Measurements from ENCODE around the gene FOXP1.

The FOXP1 gene

DNA sequence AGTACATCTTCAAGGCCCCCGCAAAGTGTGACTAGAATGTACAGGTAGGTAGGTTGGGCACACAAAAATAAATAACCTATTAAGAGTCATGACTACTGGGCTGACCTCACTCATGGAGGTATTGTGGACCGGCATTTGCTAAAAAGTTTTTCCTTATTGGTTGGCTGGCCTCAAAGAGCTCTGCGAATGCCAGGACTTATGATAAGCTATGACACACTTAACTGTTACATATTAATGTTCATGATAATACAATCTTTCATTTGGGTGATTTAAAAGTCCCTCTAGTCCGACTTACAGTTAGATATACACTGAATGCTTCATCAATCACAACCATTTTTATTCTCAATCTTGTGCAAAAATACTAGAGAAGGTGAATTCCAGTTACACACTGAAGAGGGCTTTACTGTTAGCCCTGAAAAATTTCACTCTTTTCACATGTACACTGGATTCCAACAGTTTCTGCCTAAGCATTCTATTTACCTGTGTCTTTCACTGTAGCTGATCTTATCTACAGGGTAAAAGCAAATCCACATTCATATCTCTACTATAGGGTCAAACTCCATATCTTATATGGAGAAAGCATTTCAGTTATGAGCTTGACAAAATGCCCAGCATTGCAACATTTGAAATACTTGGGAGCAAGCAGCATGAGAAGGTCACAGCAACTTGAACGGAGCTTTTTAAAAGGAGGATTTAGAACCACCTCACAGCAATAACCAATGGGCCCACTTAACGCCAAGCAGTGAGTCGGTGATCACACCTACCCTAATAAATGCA, 329.1 kb downstream of the FOXP1 start:
- DNase-seq (ENCODE audit: insufficient read length) (no peak), FAIRE-seq (no peak)
- TF ChIP-seq POLR2A (IDR thresholded peaks at IDR 0.05; ENCODE audit: low read depth, low read length) (no peak), TAF1 (IDR thresholded peaks at IDR 0.05; ENCODE audit: borderline replicate concordance, low read depth, low read length) (no peak), POLR2AphosphoS5 (IDR thresholded peaks at IDR 0.05; ENCODE audit: low read depth, low read length) (no peak)

DNA sequence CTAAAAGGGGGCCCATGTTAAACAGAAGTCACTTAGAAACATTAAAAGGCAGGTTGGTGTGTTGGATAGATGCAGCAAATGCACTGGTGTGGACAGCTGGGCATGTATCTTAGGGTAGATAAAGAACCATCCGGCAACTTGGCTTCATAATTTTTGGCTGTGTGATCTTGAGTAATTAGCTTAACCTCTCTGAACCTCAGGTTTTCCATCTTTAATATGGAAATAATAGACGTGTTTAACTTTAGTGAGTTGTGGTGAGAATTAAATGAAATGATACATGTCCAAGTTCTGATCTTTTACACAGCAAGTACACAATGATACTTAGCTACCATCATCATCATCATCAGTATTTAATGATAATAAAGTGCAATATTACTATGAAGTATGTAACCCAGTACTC, 330.4 kb downstream of the FOXP1 start:
- DNase-seq (ENCODE audit: insufficient read length) (no peak), FAIRE-seq (no peak)
- TF ChIP-seq TAF1 (IDR thresholded peaks at IDR 0.05; ENCODE audit: borderline replicate concordance, low read depth, low read length) (no peak), POLR2A (IDR thresholded peaks at IDR 0.05; ENCODE audit: low read depth, low read length) (no peak), POLR2AphosphoS5 (IDR thresholded peaks at IDR 0.05; ENCODE audit: low read depth, low read length) (no peak)

DNA sequence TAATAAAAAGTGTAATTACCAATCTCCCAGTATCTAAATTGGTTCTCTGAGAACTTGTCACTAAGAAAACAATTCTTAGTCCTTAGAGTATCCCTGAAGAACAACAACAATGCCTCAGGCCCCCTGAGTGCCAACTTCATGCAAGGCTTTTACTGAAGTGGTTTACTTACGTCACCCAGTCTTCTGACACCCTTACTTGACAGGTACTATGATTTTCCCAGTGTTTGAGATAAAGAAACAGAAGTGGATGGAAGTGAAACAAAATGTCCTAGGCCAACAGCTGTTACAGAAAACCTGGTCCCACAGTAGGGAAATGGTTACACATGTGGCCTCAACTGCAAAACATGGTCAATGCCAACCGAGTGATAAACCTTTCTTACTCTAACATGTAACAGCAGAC, 331.1 kb downstream of the FOXP1 start:
- DNase-seq (ENCODE audit: insufficient read length): no peak
- FAIRE-seq: no peak
- TF ChIP-seq TAF1 (IDR thresholded peaks at IDR 0.05; ENCODE audit: borderline replicate concordance, low read depth, low read length): no peak
- no peak for TF ChIP-seq POLR2AphosphoS5 (IDR thresholded peaks at IDR 0.05; ENCODE audit: low read depth, low read length)
- TF ChIP-seq POLR2A (IDR thresholded peaks at IDR 0.05; ENCODE audit: low read depth, low read length): no peak

DNA sequence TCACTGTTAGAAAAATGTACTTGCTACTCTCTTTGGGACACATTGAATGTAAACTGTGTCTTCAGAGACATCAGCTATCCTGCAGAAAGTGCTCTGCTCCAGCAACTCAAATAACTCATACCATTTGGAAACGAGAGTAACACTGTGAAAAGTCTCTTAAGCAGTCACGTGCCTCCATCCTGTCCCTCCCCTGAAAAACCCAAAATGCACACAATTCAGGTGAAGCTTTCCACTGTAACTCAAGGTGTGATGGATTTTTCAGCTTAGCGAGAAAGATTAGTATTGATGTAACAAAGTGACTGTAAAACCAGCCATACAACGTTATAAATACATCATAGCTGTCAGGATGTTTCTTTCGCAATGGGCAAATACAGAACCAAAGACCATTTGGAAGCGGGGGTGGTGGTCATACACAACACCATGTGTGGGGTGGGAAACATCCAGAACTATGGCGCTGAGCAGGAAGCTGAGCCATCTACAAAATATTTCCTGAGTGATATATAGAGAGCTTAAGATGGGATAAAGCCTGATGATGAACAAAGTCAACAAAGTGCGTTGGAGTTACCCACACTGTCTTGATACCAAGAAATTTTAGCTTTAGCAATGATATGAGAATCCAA, 332.3 kb downstream of the FOXP1 start:
- DNase-seq (ENCODE audit: insufficient read length): no peak
- no peak for FAIRE-seq
- TF ChIP-seq POLR2AphosphoS5 (IDR thresholded peaks at IDR 0.05; ENCODE audit: low read depth, low read length): no peak
- TF ChIP-seq TAF1 (IDR thresholded peaks at IDR 0.05; ENCODE audit: borderline replicate concordance, low read depth, low read length): no peak
- no peak for TF ChIP-seq POLR2A (IDR thresholded peaks at IDR 0.05; ENCODE audit: low read depth, low read length)

DNA sequence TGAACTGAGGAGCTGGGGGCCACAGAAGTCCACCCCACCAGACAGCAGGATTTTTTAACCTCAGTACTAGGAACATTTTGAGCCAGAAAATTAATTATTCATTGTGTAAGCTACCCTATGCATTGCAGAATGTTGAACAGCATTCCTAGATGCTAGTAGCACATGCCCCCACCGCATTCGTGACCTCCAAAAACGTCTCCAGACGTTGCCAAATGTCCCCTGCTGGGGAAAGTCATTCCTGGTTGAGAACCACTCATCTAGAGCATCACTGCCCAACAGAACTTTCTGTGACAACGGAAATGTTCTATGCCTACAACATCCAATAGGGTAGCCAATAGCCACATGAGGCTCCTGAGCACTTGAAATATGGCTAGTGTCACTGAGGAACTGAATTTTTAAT, 333.5 kb downstream of the FOXP1 start:
- FAIRE-seq: no peak
- DNase-seq (ENCODE audit: insufficient read length): no peak
- TF ChIP-seq POLR2A (IDR thresholded peaks at IDR 0.05; ENCODE audit: low read depth, low read length): no peak
- TF ChIP-seq TAF1 (IDR thresholded peaks at IDR 0.05; ENCODE audit: borderline replicate concordance, low read depth, low read length): no peak
- TF ChIP-seq POLR2AphosphoS5 (IDR thresholded peaks at IDR 0.05; ENCODE audit: low read depth, low read length): no peak

DNA sequence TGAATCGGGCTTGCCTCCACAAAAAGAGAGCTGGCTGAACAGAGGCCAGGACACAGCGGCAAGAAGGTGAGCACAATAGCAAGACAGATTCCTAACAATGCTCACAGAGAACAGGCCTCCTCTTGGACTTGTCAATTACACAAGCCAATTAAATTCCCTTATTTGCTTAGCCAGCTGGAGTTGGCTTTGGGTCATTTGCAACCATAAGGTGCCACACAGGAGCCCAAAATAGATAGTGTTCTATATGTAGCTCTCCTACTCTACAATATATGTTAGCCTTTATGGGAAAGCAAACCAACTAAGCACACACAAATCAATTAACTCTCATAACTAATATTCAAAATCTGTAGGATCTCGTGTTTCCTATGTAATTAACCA, 335.6 kb downstream of the FOXP1 start:
- no peak for TF ChIP-seq POLR2A (IDR thresholded peaks at IDR 0.05; ENCODE audit: low read depth, low read length)
- TF ChIP-seq POLR2AphosphoS5 (IDR thresholded peaks at IDR 0.05; ENCODE audit: low read depth, low read length): no peak
- TF ChIP-seq TAF1 (IDR thresholded peaks at IDR 0.05; ENCODE audit: borderline replicate concordance, low read depth, low read length): no peak
- DNase-seq (ENCODE audit: insufficient read length): no peak
- FAIRE-seq: no peak

DNA sequence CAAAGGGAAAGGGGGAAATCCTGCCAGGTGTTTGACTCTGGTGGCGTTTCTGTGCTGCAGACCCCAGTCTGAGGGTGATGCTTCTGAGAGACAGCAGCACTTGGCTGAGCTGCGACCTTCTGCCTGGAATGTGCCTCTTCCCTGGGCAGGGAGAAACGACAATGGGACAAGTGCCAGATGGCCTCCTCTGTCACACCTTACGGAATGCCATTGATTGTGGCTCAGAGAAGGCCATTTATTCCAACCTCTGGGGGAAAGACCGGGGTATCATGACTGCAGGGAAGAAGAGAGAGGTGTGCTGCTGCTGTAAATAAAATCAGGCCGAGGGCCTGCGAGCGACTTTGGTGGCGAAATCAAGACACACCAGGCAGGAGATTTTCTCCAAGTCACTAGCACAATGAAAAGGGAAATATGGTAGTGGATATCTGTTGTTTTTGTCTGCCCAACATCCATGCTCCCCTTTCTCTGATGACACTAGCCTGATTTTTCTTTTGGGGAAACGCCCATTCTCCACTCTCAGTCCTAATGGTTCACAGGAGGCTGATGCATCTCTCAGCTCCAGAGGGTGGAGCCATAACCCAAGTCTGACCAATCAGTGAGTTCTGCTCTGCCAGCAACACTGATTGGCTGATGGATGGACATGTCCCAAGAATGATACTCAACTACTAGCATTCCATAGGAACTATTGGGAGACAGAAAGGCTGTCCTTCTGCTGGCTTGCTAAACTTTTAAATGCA, 336.1 kb downstream of the FOXP1 start:
- TF ChIP-seq POLR2AphosphoS5 (IDR thresholded peaks at IDR 0.05; ENCODE audit: low read depth, low read length) (no peak), TAF1 (IDR thresholded peaks at IDR 0.05; ENCODE audit: borderline replicate concordance, low read depth, low read length) (no peak), POLR2A (IDR thresholded peaks at IDR 0.05; ENCODE audit: low read depth, low read length) (no peak)
- no peak for FAIRE-seq
- no peak for DNase-seq (ENCODE audit: insufficient read length)

DNA sequence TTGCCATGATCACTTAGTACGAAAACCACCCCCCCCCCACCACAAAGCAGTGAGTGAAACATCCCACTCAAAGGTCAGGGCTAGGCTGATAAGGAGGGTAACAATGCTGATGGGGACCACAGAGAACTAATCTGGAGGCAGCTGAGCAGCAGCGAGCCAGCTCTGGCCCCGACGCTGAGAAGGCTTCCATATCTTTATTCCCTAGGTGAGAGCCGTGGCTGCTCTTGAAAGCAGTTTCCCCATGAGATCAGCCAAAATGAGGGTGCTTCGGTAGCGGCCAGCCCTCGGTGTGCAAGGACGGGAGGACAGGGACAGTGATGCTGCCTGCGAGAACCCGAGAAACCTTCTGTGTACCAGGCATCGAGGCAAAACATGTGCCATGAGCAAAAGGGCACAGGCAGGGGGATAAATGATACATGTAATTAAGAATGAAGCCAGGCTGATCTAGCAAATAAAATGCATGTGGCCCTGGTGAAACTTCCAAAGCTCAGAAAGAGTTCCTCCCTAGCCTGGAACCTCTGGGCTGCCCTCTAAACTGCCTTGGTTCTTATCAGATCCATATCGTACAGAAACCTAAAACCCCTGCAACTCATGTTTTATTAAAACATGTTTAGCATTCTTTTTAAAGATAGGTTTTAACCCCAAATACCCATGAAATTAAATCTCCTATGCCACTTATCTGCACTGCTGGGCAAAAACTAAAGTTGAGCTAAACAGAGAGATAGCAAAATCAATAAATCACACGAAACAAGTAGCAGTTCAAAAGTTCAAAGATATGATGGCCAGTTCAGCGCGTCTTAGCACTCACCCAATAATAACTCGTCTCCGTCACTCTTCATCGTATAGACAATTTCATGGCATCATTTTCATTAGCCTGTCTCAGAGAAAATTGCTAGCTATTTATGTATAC, 337.3 kb downstream of the FOXP1 start:
- FAIRE-seq (no peak), DNase-seq (ENCODE audit: insufficient read length) (no peak)
- TF ChIP-seq POLR2A (IDR thresholded peaks at IDR 0.05; ENCODE audit: low read depth, low read length): no peak
- no peak for TF ChIP-seq POLR2AphosphoS5 (IDR thresholded peaks at IDR 0.05; ENCODE audit: low read depth, low read length)
- no peak for TF ChIP-seq TAF1 (IDR thresholded peaks at IDR 0.05; ENCODE audit: borderline replicate concordance, low read depth, low read length)

DNA sequence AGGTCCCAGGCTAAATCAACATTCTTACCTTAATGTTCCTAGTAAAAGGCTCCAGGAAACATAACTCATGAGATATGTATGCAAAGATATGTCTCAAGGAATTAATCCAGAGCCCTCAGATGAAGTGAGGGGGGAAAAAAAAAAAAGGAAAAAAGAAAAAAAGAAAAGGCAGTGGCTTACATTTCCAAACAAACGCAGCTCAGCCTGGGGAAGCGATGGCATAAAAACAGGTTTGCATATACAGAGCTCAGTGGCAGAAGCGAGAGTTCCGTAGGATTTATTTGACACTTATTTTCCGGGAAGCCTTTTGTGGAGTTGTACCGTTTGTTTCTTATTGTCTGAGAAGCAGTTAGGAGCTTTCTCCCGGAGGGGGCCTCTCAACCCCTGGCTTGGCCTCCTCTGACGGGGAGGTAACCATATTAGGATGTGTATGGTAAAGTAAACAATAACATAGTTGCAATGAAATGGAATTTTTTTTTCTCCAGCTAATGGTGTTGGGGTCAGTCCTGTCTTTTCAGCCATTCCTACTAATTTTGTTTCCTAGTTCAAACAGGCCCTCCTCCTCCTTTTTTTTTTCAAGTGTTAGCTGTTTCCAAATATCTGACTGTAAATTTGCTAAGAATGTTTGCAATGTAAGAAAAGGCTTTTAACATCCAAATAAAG, 338.6 kb downstream of the FOXP1 start:
- TF ChIP-seq POLR2A (IDR thresholded peaks at IDR 0.05; ENCODE audit: low read depth, low read length): no peak
- no peak for TF ChIP-seq POLR2AphosphoS5 (IDR thresholded peaks at IDR 0.05; ENCODE audit: low read depth, low read length)
- TF ChIP-seq TAF1 (IDR thresholded peaks at IDR 0.05; ENCODE audit: borderline replicate concordance, low read depth, low read length): no peak
- no peak for FAIRE-seq
- no peak for DNase-seq (ENCODE audit: insufficient read length)

DNA sequence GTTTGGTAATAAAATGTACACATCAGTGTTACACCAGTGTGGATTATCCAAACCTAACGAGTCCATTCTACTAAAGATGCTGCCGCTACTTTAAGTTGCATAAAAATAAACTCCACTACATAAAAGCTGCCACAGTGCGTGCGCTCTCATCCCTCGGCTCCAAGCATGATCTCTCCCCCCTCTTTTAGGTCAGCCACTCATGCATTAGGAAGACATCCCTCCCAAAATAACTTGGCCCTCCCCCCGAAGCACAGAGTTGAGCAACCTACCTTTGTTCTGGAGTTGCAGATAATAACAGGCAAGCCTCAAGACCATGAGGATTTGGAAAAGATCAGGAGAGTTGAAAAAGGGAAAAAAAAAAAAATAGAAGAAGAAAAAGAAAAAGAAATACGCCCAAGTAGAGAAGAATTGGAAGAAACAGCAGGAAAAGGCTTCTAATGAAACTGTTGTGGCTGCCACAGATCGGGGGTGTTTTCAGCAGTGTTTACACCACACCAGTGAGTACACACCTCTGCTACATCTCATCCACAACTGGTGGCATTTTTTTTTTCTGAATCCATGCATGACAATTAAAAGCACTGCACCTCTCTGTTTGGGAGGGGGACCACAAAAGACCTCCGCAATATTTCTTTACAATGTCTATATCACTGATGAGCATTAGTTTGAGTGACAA, 339.2 kb downstream of the FOXP1 start:
- FAIRE-seq: no peak

More for the DNA sequence above, 339.2 kb downstream of the FOXP1 start:
- TF ChIP-seq TAF1 (IDR thresholded peaks at IDR 0.05; ENCODE audit: borderline replicate concordance, low read depth, low read length) (no peak), POLR2A (IDR thresholded peaks at IDR 0.05; ENCODE audit: low read depth, low read length) (no peak), POLR2AphosphoS5 (IDR thresholded peaks at IDR 0.05; ENCODE audit: low read depth, low read length) (no peak)
- no peak for DNase-seq (ENCODE audit: insufficient read length)

All from GM12892 (cell line).